ENCODE data around the gene PCDHGB3.
"Not testable (repeated sequence)": the region's sequence is repeated elsewhere in the genome, so short reads cannot be mapped to it uniquely, and the experiment has no call there.

The PCDHGB3 gene

GRCh38 chr5:141393267-141393666 lies 23.2 kb downstream of the PCDHGB3 start:
- DNase-seq = no peak

- not testable (repeated sequence) for DNase-seq
These were observed 24.6 kb downstream of the PCDHGB3 start for GRCh38 chr5:141394401-141395187.

GRCh38 chr5:141397756-141398551 lies 27.9 kb downstream of the PCDHGB3 start, which contains the start of gene PCDHGB5:
PCDHGB5 (plus strand) TSS chr5:141397947; CDS start chr5:141398128, 181 bp downstream.
- not testable (repeated sequence) for DNase-seq

GRCh38 chr5:141398608-141399007 lies 28.6 kb downstream of the PCDHGB3 start:
- DNase-seq = no peak

- DNase-seq = no peak
These were observed 29.7 kb downstream of the PCDHGB3 start for GRCh38 chr5:141399555-141400258.

GRCh38 chr5:141402553-141403243 lies 32.7 kb downstream of the PCDHGB3 start, which contains the start of gene PCDHGA9:
PCDHGA9 (plus strand) TSS chr5:141402778; CDS start chr5:141402953, 175 bp downstream.
- DNase-seq = no peak

- DNase-seq = no peak
These were observed 33.3 kb downstream of the PCDHGB3 start for GRCh38 chr5:141403387-141403786.

GRCh38 chr5:141407790-141408505 lies 37.9 kb downstream of the PCDHGB3 start, which contains the start of gene PCDHGB6:
PCDHGB6 (plus strand) TSS chr5:141408021; CDS start chr5:141408203, 182 bp downstream.
- not testable (repeated sequence) for DNase-seq

GRCh38 chr5:141409598-141410306 lies 39.7 kb downstream of the PCDHGB3 start:
- no peak for DNase-seq

GRCh38 chr5:141411575-141411974 lies 41.5 kb downstream of the PCDHGB3 start:
- no peak for DNase-seq

- DNase-seq = no peak
These were observed 43.0 kb downstream of the PCDHGB3 start, which contains the start of gene PCDHGA10 for GRCh38 chr5:141412854-141413539. PCDHGA10 (plus strand) TSS chr5:141412987; CDS start chr5:141413176, 189 bp downstream.

- DNase-seq = no peak
These were observed 43.6 kb downstream of the PCDHGB3 start for GRCh38 chr5:141413540-141414069.

GRCh38 chr5:141414548-141415274 lies 44.7 kb downstream of the PCDHGB3 start:
- not testable (repeated sequence) for DNase-seq

GRCh38 chr5:141415275-141415618 lies 45.2 kb downstream of the PCDHGB3 start:
- DNase-seq = not testable (repeated sequence)

GRCh38 chr5:141417494-141418172 lies 47.6 kb downstream of the PCDHGB3 start, which contains the start of gene PCDHGB7:
PCDHGB7 (plus strand) TSS chr5:141417677; CDS start chr5:141417860, 183 bp downstream.
- peak; percentile 1 for DNase-seq

- DNase-seq = no peak
These were observed 49.2 kb downstream of the PCDHGB3 start for GRCh38 chr5:141419074-141419880.

GRCh38 chr5:141420855-141421488 lies 50.9 kb downstream of the PCDHGB3 start, which contains the start of gene PCDHGA11:
PCDHGA11 (plus strand) TSS chr5:141421051; CDS start chr5:141421228, 177 bp downstream.
- DNase-seq = no peak

Measured in NCI-H146 (cell line).